Left cardiac atrium (tissue), 4 donors: ENCODE measurements around the gene CEP85L. TPM values are rescaled to one million over a fixed set of nuclear protein-coding genes. Genes with fewer than 3 reads are reported as not detected.

Experiments
- ATAC-seq, 2 donors: fragments of 200-7000 bp; cut with Tn5 transposase; one replicate each; pipeline ENCODE4 v1.9.1; 2020; ENCODE audit warnings: mild to moderate bottlenecking in 2 of 2, moderate library complexity in 2 of 2
- DNase-seq: peaks from one replicate; pipeline ENCODE4 v3.0.0-alpha.2; 2020
- intact Hi-C, 2 donors: fragments of 100-400 bp; cut with DNase I; formaldehyde crosslinking; loops; one replicate each; pipeline versions ENCODE4 v1.14.1 to v1.15.1; 2022 to 2023
- total RNA-seq, 2 donors: library from RNA; stranded (reverse); fragmentation: NEBNext Ultra II Directional; extraction: Animal tissue kit (Norgen Biotek cat#: 25700); gene quantifications; one replicate each; pipeline ENCODE4 v1.2.1, GENCODE V29; 2021
- donor health status: DM: no; HTN: yes; CAD: no.
- donor health status: DM: no; HTN: yes; CAD: no; lungs with severe emphysema.
- donor health status: DM: yes; HTN: yes; CAD: no.
- donor health status: Dilated cardiomyopathy.

CEP85L gene
- total RNA-seq, 2 donors from 2014 or later = 8.5 TPM

GRCh38 chr6:118524686-118525085 lies 126.7 kb downstream of the CEP85L start:
- no peak for ATAC-seq
- DNase-seq = no peak
- intact Hi-C loops = no loop called here

GRCh38 chr6:118523216-118523615 lies 128.2 kb downstream of the CEP85L start:
- intact Hi-C loops = no loop called here
- no peak for ATAC-seq
- DNase-seq = no peak

GRCh38 chr6:118522422-118522821 lies 129.0 kb downstream of the CEP85L start:
- DNase-seq (no peak), ATAC-seq (no peak)
- intact Hi-C loops = no loop called here

- ATAC-seq (peak; percentile 98 to 99), DNase-seq (peak; percentile 47)
- intact Hi-C loops = loop anchor here (5.0 kb wide), 2 partner anchors 33 to 38 kb away; partner anchors contain the start of gene PLN (in 1 of the 2)
Observed at GRCh38 chr6:118514689-118515088, 136.7 kb downstream of the CEP85L start.

DNA sequence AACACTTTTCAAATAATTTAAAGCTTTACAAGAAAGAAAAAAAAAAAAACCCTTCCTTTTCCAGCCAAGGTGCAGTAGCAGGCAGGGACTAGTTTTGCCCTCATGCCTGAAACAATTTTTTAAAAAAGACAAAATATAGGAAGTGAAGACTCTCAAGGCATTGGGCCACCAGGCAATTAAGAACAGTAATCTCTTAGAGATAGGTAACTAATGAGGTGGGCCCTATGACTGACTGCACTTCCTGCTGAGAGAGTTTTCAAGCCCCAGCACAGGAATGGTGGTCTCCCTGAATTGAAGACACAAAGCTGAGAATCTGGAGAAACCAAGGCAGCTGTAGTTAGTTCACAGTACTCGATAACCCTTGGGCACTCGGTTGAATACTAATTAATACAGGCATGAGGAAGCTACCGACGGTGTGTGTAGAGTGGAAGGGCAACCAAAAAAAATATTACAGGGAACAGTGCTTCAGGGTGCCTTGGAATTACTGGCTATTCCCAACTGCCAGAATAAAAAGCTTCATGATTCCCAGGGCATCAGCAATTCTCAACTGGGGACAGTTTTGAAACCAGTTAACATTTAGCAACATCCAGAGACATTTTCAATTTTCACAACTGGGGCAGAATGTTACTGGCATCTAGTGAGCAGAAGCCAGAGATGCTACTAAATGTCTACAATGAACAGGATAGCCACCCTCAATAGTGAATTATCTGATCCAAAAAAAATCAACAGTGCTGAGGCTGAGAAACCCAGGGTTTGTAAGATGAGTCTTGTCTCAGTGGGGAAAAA lies 139.3 kb downstream of the CEP85L start:
- DNase-seq (no peak), ATAC-seq (no peak)
- intact Hi-C loops = loop anchor here (5.0 kb wide), 2 partner anchors 35 to 40 kb away; partner anchors contain the start of gene PLN (in 1 of the 2)

- DNase-seq (no peak), ATAC-seq (no peak)
- intact Hi-C loops = loop anchor here (2.0 to 10.0 kb wide), 3 partner anchors 137 to 224 kb away; no protein-coding TSS in a partner anchor
Observed at GRCh38 chr6:118509009-118509617, 142.3 kb downstream of the CEP85L start.

DNA sequence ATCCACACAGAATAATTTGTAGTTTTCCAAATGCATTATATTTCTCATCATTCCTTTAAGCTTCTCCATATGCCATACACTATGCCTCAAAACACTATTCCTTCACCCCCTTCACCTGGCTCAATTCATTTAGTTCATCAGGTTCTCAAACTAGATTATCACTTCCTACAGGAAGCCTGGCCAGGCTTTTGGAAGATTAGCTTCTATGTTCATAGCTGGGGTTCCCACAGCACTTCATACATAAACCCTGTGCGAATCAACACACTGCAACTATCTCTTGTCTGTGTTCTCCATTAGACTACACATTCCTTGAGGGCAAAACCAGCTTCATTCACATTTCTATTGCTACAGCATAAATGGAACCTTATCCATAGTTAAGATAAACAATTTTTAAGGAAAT lies 143.8 kb downstream of the CEP85L start:
- no peak for ATAC-seq
- no peak for DNase-seq
- intact Hi-C loops = loop anchor here (2.0 to 10.0 kb wide), 3 partner anchors 135 to 223 kb away; no protein-coding TSS in a partner anchor

- no peak for DNase-seq
- no peak for ATAC-seq
- intact Hi-C loops = loop anchor here (5.0 to 10.0 kb wide), 2 partner anchors 134 to 221 kb away; no protein-coding TSS in a partner anchor
Observed at GRCh38 chr6:118506071-118506638, 145.2 kb downstream of the CEP85L start.

GRCh38 chr6:118505656-118506055 lies 145.7 kb downstream of the CEP85L start:
- no peak for ATAC-seq
- intact Hi-C loops = loop anchor here (5.0 to 10.0 kb wide), 2 partner anchors 133 to 221 kb away; no protein-coding TSS in a partner anchor

DNA sequence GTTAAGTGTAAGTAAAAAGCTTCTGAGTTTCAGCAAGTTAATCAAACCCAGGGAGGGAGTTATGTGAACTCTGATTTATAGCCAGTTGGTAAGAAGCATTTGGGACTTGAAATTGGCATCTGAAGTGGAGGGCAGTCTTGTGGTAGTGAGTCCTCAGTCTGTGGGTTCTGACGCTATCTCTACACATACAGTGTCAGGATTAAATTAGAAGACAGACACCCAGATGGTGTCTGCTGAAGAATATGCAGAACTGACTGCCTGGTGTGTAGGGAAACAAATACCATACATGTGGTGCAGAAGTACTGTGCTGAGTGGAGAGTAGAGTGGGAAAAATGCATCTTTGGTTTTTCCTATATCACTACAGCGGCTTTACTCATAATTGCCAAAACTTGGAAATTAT lies 146.8 kb downstream of the CEP85L start:
- intact Hi-C loops = loop anchor here (5.0 to 10.0 kb wide), 2 partner anchors 132 to 220 kb away; no protein-coding TSS in a partner anchor
- peak; percentile 39 to 84 for ATAC-seq

More at GRCh38 chr6:118505656-118506055, 145.7 kb downstream of the CEP85L start:
- DNase-seq = no peak

GRCh38 chr6:118502169-118502568 lies 149.2 kb downstream of the CEP85L start:
- intact Hi-C loops = loop anchor here in 1 of 2 donors (10.0 kb wide), 1 partner anchor 217 kb away; no protein-coding TSS in a partner anchor
- DNase-seq (no peak), ATAC-seq (no peak)

More for the DNA sequence above, 146.8 kb downstream of the CEP85L start:
- DNase-seq = no peak

DNA sequence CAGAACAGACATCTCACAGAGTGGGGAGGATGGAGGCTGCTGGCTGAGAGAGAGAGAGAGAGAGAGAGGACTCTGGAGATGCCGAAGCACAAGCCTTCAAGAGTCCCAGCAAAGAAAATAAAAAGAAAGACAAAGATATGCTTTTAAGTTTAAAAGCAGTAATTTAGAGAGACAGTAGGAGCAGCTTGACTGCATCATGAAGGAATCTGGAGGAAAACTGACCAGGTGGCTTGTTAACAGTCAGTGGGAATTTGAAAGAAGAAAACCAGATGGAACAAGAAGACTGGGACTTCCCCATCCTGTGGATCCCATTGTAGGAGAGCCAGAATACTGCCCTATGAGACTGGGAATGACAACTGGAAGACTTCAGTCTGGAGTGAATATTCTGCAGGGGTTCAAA lies 149.6 kb downstream of the CEP85L start:
- DNase-seq (no peak), ATAC-seq (peak in 1 of 2 donors; percentile 25)
- intact Hi-C loops = loop anchor here in 1 of 2 donors (10.0 kb wide), 1 partner anchor 217 kb away; no protein-coding TSS in a partner anchor

- no peak for DNase-seq
- intact Hi-C loops = loop anchor here in 1 of 2 donors (10.0 kb wide), 1 partner anchor 216 kb away; no protein-coding TSS in a partner anchor
- no peak for ATAC-seq
Observed at GRCh38 chr6:118501099-118501498, 150.3 kb downstream of the CEP85L start.

GRCh38 chr6:118500130-118501015 lies 151.0 kb downstream of the CEP85L start:
- intact Hi-C loops = loop anchor here in 1 of 2 donors (10.0 kb wide), 1 partner anchor 216 kb away; no protein-coding TSS in a partner anchor
- DNase-seq (no peak), ATAC-seq (no peak)

GRCh38 chr6:118495485-118496280 lies 155.7 kb downstream of the CEP85L start:
- ATAC-seq (no peak), DNase-seq (no peak)
- intact Hi-C loops = no loop called here

- ATAC-seq (no peak), DNase-seq (no peak)
- intact Hi-C loops = no loop called here
Observed at GRCh38 chr6:118494091-118494490, 157.3 kb downstream of the CEP85L start.

- ATAC-seq (no peak), DNase-seq (no peak)
- intact Hi-C loops = no loop called here
Observed at GRCh38 chr6:118489990-118490389, 161.4 kb downstream of the CEP85L start.

DNA sequence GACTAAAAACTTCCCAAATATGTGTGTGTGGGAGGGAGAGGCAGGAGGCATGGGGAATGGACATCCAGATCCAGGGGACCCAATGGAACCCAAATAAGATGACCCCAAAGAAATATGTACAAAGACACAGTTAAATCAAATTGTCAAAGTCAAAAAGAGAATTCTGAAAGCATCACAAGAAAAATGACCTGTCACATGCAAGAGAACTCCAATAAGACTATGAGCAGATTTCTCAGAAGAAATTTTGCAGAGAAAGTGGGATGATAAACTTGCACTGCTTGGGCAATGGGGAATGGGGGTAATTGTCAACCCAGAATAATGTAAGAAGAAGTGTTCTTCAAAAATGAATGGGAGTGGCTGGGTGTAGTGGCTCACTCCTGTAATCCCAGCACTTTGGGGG lies 162.8 kb downstream of the CEP85L start:
- no peak for DNase-seq
- intact Hi-C loops = no loop called here
- no peak for ATAC-seq
